ENCODE measurements around the gene ELP2. TPM values are rescaled to one million over a fixed set of nuclear protein-coding genes. Genes with fewer than 3 reads are reported as not detected.

ELP2 gene
- total RNA-seq, 1 experiment from 2014 or later, result 137 TPM

DNA sequence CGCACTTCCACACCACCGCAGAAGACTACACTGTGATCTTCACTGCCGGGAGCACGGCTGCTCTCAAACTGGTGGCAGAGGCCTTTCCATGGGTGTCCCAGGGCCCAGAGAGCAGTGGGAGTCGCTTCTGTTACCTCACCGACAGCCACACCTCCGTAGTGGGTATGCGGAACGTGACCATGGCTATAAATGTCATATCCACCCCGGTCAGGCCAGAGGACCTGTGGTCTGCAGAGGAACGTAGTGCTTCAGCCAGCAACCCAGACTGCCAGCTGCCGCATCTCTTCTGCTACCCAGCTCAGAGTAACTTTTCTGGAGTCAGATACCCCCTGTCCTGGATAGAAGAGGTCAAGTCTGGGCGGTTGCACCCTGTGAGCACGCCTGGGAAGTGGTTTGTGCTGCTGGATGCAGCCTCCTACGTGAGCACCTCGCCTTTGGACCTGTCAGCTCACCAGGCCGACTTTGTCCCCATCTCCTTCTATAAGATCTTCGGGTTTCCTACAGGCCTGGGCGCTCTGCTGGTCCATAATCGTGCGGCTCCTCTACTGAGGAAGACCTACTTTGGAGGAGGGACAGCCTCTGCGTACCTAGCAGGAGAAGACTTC is 70.1 kb downstream of the ELP2 start:
- no peak overlapping the region for H3K27ac Mint-ChIP-seq

More for the DNA sequence above, 70.1 kb downstream of the ELP2 start:
- peaks cover 1 to 9% (median 7%) of the 10 kb centered on the region in 3 experiments; a peak in 3 of 7 replicates for H3K36me3 Mint-ChIP-seq (ENCODE audit: insufficient read depth in 1 of 3, low read depth in 3 of 3)
- Histone ChIP-seq H2AK5ac (ENCODE audit: insufficient read length, low read length) (no peak overlapping the region), H3K9ac (ENCODE audit: extremely low read depth, insufficient read length, low read length) (no peak overlapping the region), H3K18ac (ENCODE audit: insufficient read length, low read depth, low read length) (no peak overlapping the region), H2BK12ac (ENCODE audit: insufficient read length, low read depth, low read length) (no peak overlapping the region), H3K4me2 (ENCODE audit: insufficient read depth, insufficient read length, low read length) (no peak overlapping the region), H3K23ac (ENCODE audit: insufficient read length, low read depth, low read length) (no peak overlapping the region), H2BK15ac (ENCODE audit: low read depth, low read length) (no peak overlapping the region), H3K79me1 (ENCODE audit: insufficient read depth, low read depth, low read length, poor library complexity, severe bottlenecking) (no peaks in the 10 kb centered on the region), H4K8ac (replicated peaks; ENCODE audit: insufficient read length, low read depth, low read length) (no peak overlapping the region), H3T11ph (ENCODE audit: low read length) (no peak overlapping the region), H2BK120ac (ENCODE audit: low read depth, low read length, poor library complexity, severe bottlenecking) (no peak overlapping the region), H3K4ac (ENCODE audit: low read depth, low read length) (no peak overlapping the region), H3K27me3 (ENCODE audit: insufficient read depth, low read length) (no peaks in the 10 kb centered on the region), H4K91ac (ENCODE audit: insufficient read length, low read depth, low read length) (no peak overlapping the region), H3K4me1 (ENCODE audit: insufficient read depth, low read length) (no peaks in the 10 kb centered on the region), H3K56ac (ENCODE audit: insufficient read length, low read depth, low read length) (no peak overlapping the region), H4K5ac (ENCODE audit: insufficient read length, low read depth, low read length) (no peak overlapping the region), H2AFZ (ENCODE audit: low read length) (no peak overlapping the region), H2BK5ac (ENCODE audit: insufficient read length, low read length) (no peak overlapping the region), H3K79me2 (ENCODE audit: insufficient read depth, low read length) (no peaks in the 10 kb centered on the region), H3K14ac (ENCODE audit: insufficient read depth, low read length) (no peak overlapping the region), H4K20me1 (ENCODE audit: control insufficient read depth, insufficient read depth, insufficient read length) (no peaks in the 10 kb centered on the region), H3K23me2 (ENCODE audit: insufficient read length, low read depth, low read length, poor library complexity, severe bottlenecking) (no peaks in the 10 kb centered on the region), H2BK20ac (ENCODE audit: low read depth, low read length, poor library complexity, severe bottlenecking) (no peak overlapping the region), H3K27ac (ENCODE audit: insufficient read length, low read depth, low read length) (no peak overlapping the region), H3K9me3 (ENCODE audit: control insufficient read depth, low read depth, low read length) (no peaks in the 10 kb centered on the region)
- no peaks in the 10 kb centered on the region for H3K4me1 Mint-ChIP-seq
- no peak overlapping the region for H3K4me3 Mint-ChIP-seq
- WGBS (ENCODE audit: extremely low coverage, insufficient read length, low lambda C conversion rate), result no CpG with 5 or more reads among the region's 22 CpGs
- TF ChIP-seq, protein P1, sequence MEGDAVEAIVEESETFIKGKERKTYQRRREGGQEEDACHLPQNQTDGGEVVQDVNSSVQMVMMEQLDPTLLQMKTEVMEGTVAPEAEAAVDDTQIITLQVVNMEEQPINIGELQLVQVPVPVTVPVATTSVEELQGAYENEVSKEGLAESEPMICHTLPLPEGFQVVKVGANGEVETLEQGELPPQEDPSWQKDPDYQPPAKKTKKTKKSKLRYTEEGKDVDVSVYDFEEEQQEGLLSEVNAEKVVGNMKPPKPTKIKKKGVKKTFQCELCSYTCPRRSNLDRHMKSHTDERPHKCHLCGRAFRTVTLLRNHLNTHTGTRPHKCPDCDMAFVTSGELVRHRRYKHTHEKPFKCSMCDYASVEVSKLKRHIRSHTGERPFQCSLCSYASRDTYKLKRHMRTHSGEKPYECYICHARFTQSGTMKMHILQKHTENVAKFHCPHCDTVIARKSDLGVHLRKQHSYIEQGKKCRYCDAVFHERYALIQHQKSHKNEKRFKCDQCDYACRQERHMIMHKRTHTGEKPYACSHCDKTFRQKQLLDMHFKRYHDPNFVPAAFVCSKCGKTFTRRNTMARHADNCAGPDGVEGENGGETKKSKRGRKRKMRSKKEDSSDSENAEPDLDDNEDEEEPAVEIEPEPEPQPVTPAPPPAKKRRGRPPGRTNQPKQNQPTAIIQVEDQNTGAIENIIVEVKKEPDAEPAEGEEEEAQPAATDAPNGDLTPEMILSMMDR (conservative IDR thresholded peaks at IDR 0.05), result no peak
- no peaks in the 10 kb centered on the region for H3K27me3 Mint-ChIP-seq (ENCODE audit: low read depth)
- DNase-seq, result no peak
- no peaks in the 10 kb centered on the region for H3K9me3 Mint-ChIP-seq
